Trophoblast cell (in vitro differentiated cells and primary cell): ENCODE measurements around the gene ROR2.
A peak's percentile ranks its signal among the peaks of the same experiment; 100 is the strongest.

Source experiments
- DNase-seq, 2 donors: peaks; one replicate each; pipeline ENCODE4 v3.0.0-alpha.2; 2016
- H2AFZ ChIP-seq: 2 replicates; pipeline ENCODE4 v1.6.1; 2013; ENCODE audit warnings: low read length, moderate library complexity, mild to moderate bottlenecking; ENCODE audit not compliant: insufficient read depth, poor library complexity
- H2AK5ac ChIP-seq: 2 replicates; pipeline ENCODE4 v1.6.1; 2013; ENCODE audit warnings: mild to moderate bottlenecking, low read length
- H2BK120ac ChIP-seq: 2 replicates; pipeline ENCODE4 v1.6.1; 2013; ENCODE audit warnings: low read length, mild to moderate bottlenecking, moderate library complexity; ENCODE audit not compliant: insufficient read depth, poor library complexity
- H2BK12ac ChIP-seq: 2 replicates; pipeline ENCODE4 v1.6.1; 2013; ENCODE audit warnings: mild to moderate bottlenecking, low read length, moderate library complexity
- H2BK5ac ChIP-seq: 2 replicates; pipeline ENCODE4 v1.6.1; 2013; ENCODE audit warnings: low read length, low read depth, moderate library complexity, mild to moderate bottlenecking; ENCODE audit not compliant: poor library complexity
- H3K14ac ChIP-seq: 2 replicates; pipeline ENCODE4 v1.6.1; 2013; ENCODE audit warnings: mild to moderate bottlenecking, low read length
- H3K18ac ChIP-seq: 2 replicates; pipeline ENCODE4 v1.6.1; 2013; ENCODE audit warnings: mild to moderate bottlenecking, low read length
- H3K23ac ChIP-seq: 2 replicates; pipeline ENCODE4 v1.6.1; 2013; ENCODE audit warnings: low read length
- H3K27ac ChIP-seq: 2 replicates; pipeline ENCODE4 v1.5.1; 2013; ENCODE audit warnings: low read depth, mild to moderate bottlenecking, inconsistent platforms, low read length, moderate library complexity
- H3K27me3 ChIP-seq: 2 replicates; pipeline ENCODE4 v1.6.1; 2013; ENCODE audit warnings: inconsistent platforms, mild to moderate bottlenecking, low read length, moderate library complexity; ENCODE audit not compliant: insufficient read depth
- H3K36me3 ChIP-seq, 2 experiments: 1 replicate in 1 of 2; 2 replicates in 1 of 2; pipeline ENCODE4 v1.6.1; 2013; ENCODE audit warnings: low read length in 2 of 2, mild to moderate bottlenecking in 2 of 2, moderate library complexity in 1 of 2; ENCODE audit not compliant: insufficient read depth in 2 of 2, control insufficient read depth in 1 of 2
- H3K4ac ChIP-seq: 2 replicates; pipeline ENCODE4 v1.6.1; 2013; ENCODE audit warnings: low read depth, mild to moderate bottlenecking, low read length, moderate library complexity
- H3K4me1 ChIP-seq, 2 experiments: 1 replicate in 1 of 2; 2 replicates in 1 of 2; pipeline ENCODE4 v1.6.1; 2013; ENCODE audit warnings: low read length in 2 of 2, mild to moderate bottlenecking in 2 of 2, moderate library complexity in 1 of 2; ENCODE audit not compliant: insufficient read depth in 2 of 2, control insufficient read depth in 1 of 2
- H3K4me2 ChIP-seq: 2 replicates; pipeline ENCODE4 v1.6.1; 2013; ENCODE audit warnings: inconsistent platforms, mild to moderate bottlenecking, low read length, moderate library complexity
- H3K4me3 ChIP-seq: 2 replicates; pipeline ENCODE4 v1.5.1; 2013; ENCODE audit warnings: mild to moderate bottlenecking, low read depth, low read length, inconsistent platforms
- H3K79me1 ChIP-seq: one replicate; pipeline ENCODE4 v1.6.1; 2013; ENCODE audit warnings: low read length
- H3K79me2 ChIP-seq: 2 replicates; pipeline ENCODE4 v1.6.1; 2013; ENCODE audit warnings: low read length, mild to moderate bottlenecking; ENCODE audit not compliant: control insufficient read depth, insufficient read depth, poor library complexity
- H3K9ac ChIP-seq: 2 replicates; pipeline ENCODE4 v1.6.1; 2013; ENCODE audit warnings: mild to moderate bottlenecking, low read length
- H3K9me3 ChIP-seq: 2 replicates; pipeline ENCODE4 v1.6.1; 2013; ENCODE audit warnings: low read depth, mild to moderate bottlenecking, control low read depth, inconsistent platforms, low read length; ENCODE audit not compliant: insufficient read depth
- H4K12ac ChIP-seq: 2 replicates; pipeline ENCODE4 v1.6.1; 2013; ENCODE audit warnings: low read depth, mild to moderate bottlenecking, low read length, moderate library complexity
- H4K8ac ChIP-seq: 2 replicates; pipeline ENCODE4 v1.6.1; 2013; ENCODE audit warnings: low read depth, mild to moderate bottlenecking, low read length, moderate library complexity
- H4K91ac ChIP-seq: one replicate; pipeline ENCODE4 v1.6.1; 2013; ENCODE audit warnings: low read depth, mild to moderate bottlenecking, low read length, moderate library complexity
- WGBS: extraction: QIAGEN DNeasy Blood & Tissue Kit; methylation state at CpG from one replicate; pipeline ENCODE4 v1.1.7; 2013; ENCODE audit warnings: missing lambda C conversion rate; ENCODE audit not compliant: insufficient read length, insufficient coverage; ENCODE audit errors: extremely low coverage; 5-methylcytosine and 5-hydroxymethylcytosine counted together

ROR2 gene

GRCh38 chr9:91536211-91536691 is 413.8 kb downstream of the ROR2 start:
- H4K91ac ChIP-seq: no peak overlapping the region
- no peak overlapping the region for H2AFZ ChIP-seq
- no peak overlapping the region for H2BK12ac ChIP-seq
- H2BK120ac ChIP-seq: no peak overlapping the region
- no peak overlapping the region for H4K8ac ChIP-seq
- H3K4me2 ChIP-seq: no peak overlapping the region
- no peak overlapping the region for H2BK5ac ChIP-seq
- H3K27me3 ChIP-seq: no peaks in the 10 kb centered on the region
- WGBS: no CpG with 5 or more reads among the region's 3 CpGs
- no peaks in the 10 kb centered on the region for H3K36me3 ChIP-seq
- H3K4ac ChIP-seq: no peak overlapping the region
- peaks cover 0 to 4% of the 10 kb centered on the region in 2 experiments for H3K4me1 ChIP-seq
- no peak overlapping the region for H4K12ac ChIP-seq
- no peak for DNase-seq
- H3K14ac ChIP-seq: no peak overlapping the region
- H3K27ac ChIP-seq: no peak overlapping the region
- H3K23ac ChIP-seq: peak overlapping the region; percentile 25
- H3K18ac ChIP-seq: no peak overlapping the region
- H3K4me3 ChIP-seq: no peak overlapping the region
- peaks cover 5% of the 10 kb centered on the region for H3K79me1 ChIP-seq
- no peaks in the 10 kb centered on the region for H3K79me2 ChIP-seq
- H3K9ac ChIP-seq: no peak overlapping the region
- H3K9me3 ChIP-seq: no peaks in the 10 kb centered on the region
- H2AK5ac ChIP-seq: no peak overlapping the region

- Histone ChIP-seq H3K4me2 (no peak overlapping the region), H3K14ac (no peak overlapping the region), H3K18ac (no peak overlapping the region), H3K4me1 (peaks cover 4 to 8% of the 10 kb centered on the region in 2 experiments), H2BK12ac (no peak overlapping the region), H3K4me3 (no peak overlapping the region), H4K12ac (no peak overlapping the region), H3K27me3 (no peaks in the 10 kb centered on the region), H2BK120ac (no peak overlapping the region), H2AK5ac (no peak overlapping the region), H3K27ac (no peak overlapping the region), H3K79me2 (no peaks in the 10 kb centered on the region), H2AFZ (no peak overlapping the region), H3K9ac (no peak overlapping the region), H3K9me3 (no peaks in the 10 kb centered on the region), H4K8ac (no peak overlapping the region), H3K36me3 (no peaks in the 10 kb centered on the region), H3K79me1 (peaks cover 5% of the 10 kb centered on the region), H3K23ac (no peak overlapping the region), H2BK5ac (no peak overlapping the region), H3K4ac (no peak overlapping the region), H4K91ac (no peak overlapping the region)
- DNase-seq: peak in 1 of 2 donors; percentile 16
These were observed 415.7 kb downstream of the ROR2 start for GRCh38 chr9:91534374-91534773.

GRCh38 chr9:91533382-91533781 is 416.6 kb downstream of the ROR2 start:
- Histone ChIP-seq H3K4ac (no peak overlapping the region), H3K27ac (no peak overlapping the region), H3K27me3 (no peaks in the 10 kb centered on the region), H4K12ac (no peak overlapping the region), H3K4me2 (no peak overlapping the region), H3K23ac (no peak overlapping the region), H2AFZ (no peak overlapping the region), H3K14ac (no peak overlapping the region), H3K79me2 (no peaks in the 10 kb centered on the region), H4K8ac (no peak overlapping the region), H3K4me1 (peaks cover 4 to 8% of the 10 kb centered on the region in 2 experiments), H3K79me1 (peaks cover 5% of the 10 kb centered on the region), H3K4me3 (no peak overlapping the region), H2BK120ac (no peak overlapping the region), H2BK12ac (no peak overlapping the region), H3K18ac (no peak overlapping the region), H3K9ac (no peak overlapping the region), H2BK5ac (no peak overlapping the region), H3K9me3 (no peaks in the 10 kb centered on the region), H4K91ac (no peak overlapping the region), H3K36me3 (no peaks in the 10 kb centered on the region), H2AK5ac (no peak overlapping the region)
- DNase-seq: no peak
- WGBS: no CpG with 5 or more reads among the region's 7 CpGs

- H3K14ac ChIP-seq: no peak overlapping the region
- H4K12ac ChIP-seq: no peak overlapping the region
- H3K4ac ChIP-seq: no peak overlapping the region
- no peak overlapping the region for H3K18ac ChIP-seq
- WGBS: no CpG with 5 or more reads among the region's 3 CpGs
- H3K9ac ChIP-seq: no peak overlapping the region
- H2BK12ac ChIP-seq: no peak overlapping the region
- H4K8ac ChIP-seq: no peak overlapping the region
- H3K36me3 ChIP-seq: no peaks in the 10 kb centered on the region
- H4K91ac ChIP-seq: no peak overlapping the region
- H3K4me2 ChIP-seq: no peak overlapping the region
- no peak overlapping the region for H3K4me3 ChIP-seq
- H3K79me2 ChIP-seq: no peaks in the 10 kb centered on the region
- no peaks in the 10 kb centered on the region for H3K9me3 ChIP-seq
- H3K27ac ChIP-seq: no peak overlapping the region
- peaks cover 5% of the 10 kb centered on the region for H3K79me1 ChIP-seq
- H2AFZ ChIP-seq: no peak overlapping the region
- no peak overlapping the region for H2BK120ac ChIP-seq
- no peaks in the 10 kb centered on the region for H3K27me3 ChIP-seq
- H2AK5ac ChIP-seq: no peak overlapping the region
- no peak for DNase-seq
- H2BK5ac ChIP-seq: no peak overlapping the region
- no peak overlapping the region for H3K23ac ChIP-seq
- peaks cover 4 to 8% of the 10 kb centered on the region in 2 experiments for H3K4me1 ChIP-seq
These were observed 417.7 kb downstream of the ROR2 start for GRCh38 chr9:91532325-91532724.
